Osteocyte (in vitro differentiated cells): ENCODE data around the gene RBPJ. TPM values are rescaled to one million over a fixed set of nuclear protein-coding genes. Genes with fewer than 3 reads are reported as not detected.

Source experiments
- DNase-seq: peaks from one replicate; pipeline ENCODE4 v3.0.0; 2021; ENCODE audit warnings: mixed read lengths; ENCODE audit not compliant: unreplicated experiment; ENCODE audit errors: extremely low spot score
- H3K27ac Mint-ChIP-seq: one replicate; pipeline ENCODE4 v1.8.0; 2021; ENCODE audit warnings: mild to moderate bottlenecking, mixed read lengths; ENCODE audit not compliant: unreplicated experiment
- H3K27me3 Mint-ChIP-seq: one replicate; pipeline ENCODE4 v1.8.0; 2021; ENCODE audit warnings: mixed read lengths; ENCODE audit not compliant: unreplicated experiment
- H3K36me3 Mint-ChIP-seq: one replicate; pipeline ENCODE4 v1.8.0; 2021; ENCODE audit warnings: mixed read lengths; ENCODE audit not compliant: unreplicated experiment
- H3K4me1 Mint-ChIP-seq: one replicate; pipeline ENCODE4 v1.8.0; 2021; ENCODE audit warnings: mixed read lengths; ENCODE audit not compliant: unreplicated experiment
- H3K4me3 Mint-ChIP-seq: one replicate; pipeline ENCODE4 v1.8.0; 2021; ENCODE audit warnings: mild to moderate bottlenecking, moderate library complexity, mixed read lengths; ENCODE audit not compliant: unreplicated experiment
- H3K9me3 Mint-ChIP-seq: one replicate; pipeline ENCODE4 v1.8.0; 2021; ENCODE audit warnings: mixed read lengths; ENCODE audit not compliant: unreplicated experiment
- total RNA-seq: library from RNA; stranded (reverse); gene quantifications from 2 replicates; pipeline ENCODE4 v1.2.1, GENCODE V29; 2021
- TF ChIP-seq, protein P1 (sequence below): fragments of 200-600 bp; sonication (generic); IDR thresholded peaks from 2 replicates; pipeline ENCODE4 v1.5.0; 2021; ENCODE audit warnings: antibody characterized with exemption, mild to moderate bottlenecking, moderate library complexity

RBPJ gene
- total RNA-seq, 1 donor from 2014 or later, result 79.8 TPM

DNA sequence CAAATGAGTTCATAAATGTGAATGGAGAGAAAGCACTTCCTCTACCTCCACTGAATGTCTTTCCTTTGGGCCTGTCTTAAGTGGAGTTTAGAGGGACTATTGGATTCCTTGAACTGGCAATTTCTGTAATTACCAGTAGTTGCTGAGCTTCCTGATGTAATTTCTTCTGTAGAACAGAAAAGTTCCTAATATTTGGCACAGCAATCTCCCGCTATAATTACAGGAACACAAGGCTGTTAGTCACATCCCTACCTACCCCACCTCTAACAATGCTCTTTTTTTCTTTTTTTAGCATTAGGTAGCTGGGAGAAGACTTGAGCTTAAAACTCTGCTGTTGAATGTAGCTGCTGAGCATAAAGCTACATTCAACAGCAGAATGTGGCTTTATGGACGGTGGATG, 24.8 kb upstream of the RBPJ start:
- Mint-ChIP-seq H3K27ac (no peak overlapping the region), H3K9me3 (no peaks in the 10 kb centered on the region), H3K4me1 (peaks cover 38% of the 10 kb centered on the region), H3K27me3 (peaks cover 2% of the 10 kb centered on the region), H3K4me3 (no peak overlapping the region), H3K36me3 (no peaks in the 10 kb centered on the region)
- TF ChIP-seq, protein P1, sequence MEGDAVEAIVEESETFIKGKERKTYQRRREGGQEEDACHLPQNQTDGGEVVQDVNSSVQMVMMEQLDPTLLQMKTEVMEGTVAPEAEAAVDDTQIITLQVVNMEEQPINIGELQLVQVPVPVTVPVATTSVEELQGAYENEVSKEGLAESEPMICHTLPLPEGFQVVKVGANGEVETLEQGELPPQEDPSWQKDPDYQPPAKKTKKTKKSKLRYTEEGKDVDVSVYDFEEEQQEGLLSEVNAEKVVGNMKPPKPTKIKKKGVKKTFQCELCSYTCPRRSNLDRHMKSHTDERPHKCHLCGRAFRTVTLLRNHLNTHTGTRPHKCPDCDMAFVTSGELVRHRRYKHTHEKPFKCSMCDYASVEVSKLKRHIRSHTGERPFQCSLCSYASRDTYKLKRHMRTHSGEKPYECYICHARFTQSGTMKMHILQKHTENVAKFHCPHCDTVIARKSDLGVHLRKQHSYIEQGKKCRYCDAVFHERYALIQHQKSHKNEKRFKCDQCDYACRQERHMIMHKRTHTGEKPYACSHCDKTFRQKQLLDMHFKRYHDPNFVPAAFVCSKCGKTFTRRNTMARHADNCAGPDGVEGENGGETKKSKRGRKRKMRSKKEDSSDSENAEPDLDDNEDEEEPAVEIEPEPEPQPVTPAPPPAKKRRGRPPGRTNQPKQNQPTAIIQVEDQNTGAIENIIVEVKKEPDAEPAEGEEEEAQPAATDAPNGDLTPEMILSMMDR, result no peak
- DNase-seq, result no peak

DNA sequence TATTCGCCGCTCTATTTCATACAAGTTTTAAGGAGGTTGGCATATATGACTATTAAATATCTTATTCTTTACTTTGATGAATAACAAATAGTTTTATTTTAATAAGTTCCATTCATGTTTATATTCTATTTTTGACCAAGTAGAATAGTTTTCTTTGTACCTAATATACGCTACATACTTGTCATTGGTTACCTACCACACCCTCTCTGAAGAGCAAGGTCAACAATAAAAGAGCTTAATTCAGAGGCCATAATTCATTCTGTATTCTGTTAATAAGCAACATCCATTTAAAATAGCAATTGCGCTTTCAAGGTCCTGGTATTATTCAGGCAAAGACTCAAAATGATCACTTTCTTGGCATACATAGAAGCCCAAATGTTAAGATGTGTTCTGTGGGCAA, 24.3 kb upstream of the RBPJ start:
- H3K4me1 Mint-ChIP-seq, result peaks cover 39% of the 10 kb centered on the region
- H3K27ac Mint-ChIP-seq, result no peak overlapping the region
- TF ChIP-seq, protein P1, result no peak

DNA sequence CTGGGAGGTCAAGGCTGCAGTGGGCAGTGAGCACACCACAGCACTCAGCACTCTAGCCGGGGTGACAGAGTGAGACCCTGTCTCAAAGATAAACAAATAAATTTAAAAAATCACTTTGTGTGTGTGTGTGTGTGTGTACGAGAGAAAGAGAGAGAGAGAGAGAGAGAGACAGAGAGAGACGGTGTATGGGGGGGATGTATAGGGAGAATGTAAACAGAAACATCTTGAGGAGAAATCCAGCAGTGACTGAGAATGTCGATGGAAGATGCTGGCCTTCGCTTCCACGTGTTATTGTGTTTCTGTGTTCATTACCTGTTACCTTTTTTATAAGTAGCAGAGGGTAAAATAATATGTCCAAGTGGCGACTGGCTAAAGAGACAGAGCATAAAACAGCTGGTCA, 23.6 kb upstream of the RBPJ start:
- no peaks in the 10 kb centered on the region for H3K9me3 Mint-ChIP-seq
- H3K27ac Mint-ChIP-seq, result no peak overlapping the region
- TF ChIP-seq, protein P1, result no peak
- no peak overlapping the region for H3K4me3 Mint-ChIP-seq
- DNase-seq, result no peak
- H3K4me1 Mint-ChIP-seq, result peaks cover 39% of the 10 kb centered on the region
- H3K27me3 Mint-ChIP-seq, result no peaks in the 10 kb centered on the region
- no peaks in the 10 kb centered on the region for H3K36me3 Mint-ChIP-seq

More for the DNA sequence above, 24.3 kb upstream of the RBPJ start:
- H3K9me3 Mint-ChIP-seq, result no peaks in the 10 kb centered on the region
- no peaks in the 10 kb centered on the region for H3K27me3 Mint-ChIP-seq
- no peak overlapping the region for H3K4me3 Mint-ChIP-seq
- DNase-seq, result no peak
- H3K36me3 Mint-ChIP-seq, result no peaks in the 10 kb centered on the region

DNA sequence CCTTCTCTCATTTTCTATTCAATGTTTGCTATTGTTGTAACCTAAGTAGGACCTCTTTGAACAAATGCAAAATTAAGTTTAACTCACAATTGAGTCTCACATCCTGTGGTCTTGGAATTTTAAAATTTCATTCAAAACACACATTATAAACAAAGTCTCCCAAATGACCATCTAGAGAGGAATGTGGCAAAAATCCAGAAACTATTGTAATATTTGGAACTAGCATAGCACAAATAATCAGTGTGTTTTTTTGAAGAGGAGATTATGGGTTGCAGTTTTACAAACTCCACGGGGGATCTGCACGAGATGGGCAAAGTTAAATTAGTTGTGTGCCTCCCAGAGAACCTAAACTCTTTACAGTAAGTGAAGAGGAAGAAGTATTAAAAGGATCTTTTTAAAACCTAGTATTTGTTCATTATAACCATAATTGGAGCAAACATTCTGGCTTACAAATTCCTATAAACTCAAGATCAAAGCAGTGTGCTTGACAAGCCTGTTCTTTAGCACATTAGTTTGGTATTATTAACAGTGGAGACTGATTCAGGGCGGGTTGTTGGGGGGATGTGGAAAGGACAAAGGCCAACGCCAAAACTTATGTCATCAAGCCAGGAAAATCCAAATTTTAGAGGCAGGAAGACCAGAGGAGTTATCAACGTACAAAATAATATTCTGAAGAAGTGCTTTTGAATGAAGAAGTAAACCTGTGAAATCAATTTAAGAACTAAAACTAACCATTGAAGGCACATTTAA, 22.4 kb upstream of the RBPJ start:
- Mint-ChIP-seq H3K4me3 (peak overlapping the region; percentile 31), H3K36me3 (no peaks in the 10 kb centered on the region), H3K27me3 (no peaks in the 10 kb centered on the region), H3K4me1 (peaks cover 39% of the 10 kb centered on the region), H3K9me3 (no peaks in the 10 kb centered on the region), H3K27ac (peak overlapping the region; percentile 63)
- no peak for DNase-seq
- TF ChIP-seq, protein P1, result no peak

DNA sequence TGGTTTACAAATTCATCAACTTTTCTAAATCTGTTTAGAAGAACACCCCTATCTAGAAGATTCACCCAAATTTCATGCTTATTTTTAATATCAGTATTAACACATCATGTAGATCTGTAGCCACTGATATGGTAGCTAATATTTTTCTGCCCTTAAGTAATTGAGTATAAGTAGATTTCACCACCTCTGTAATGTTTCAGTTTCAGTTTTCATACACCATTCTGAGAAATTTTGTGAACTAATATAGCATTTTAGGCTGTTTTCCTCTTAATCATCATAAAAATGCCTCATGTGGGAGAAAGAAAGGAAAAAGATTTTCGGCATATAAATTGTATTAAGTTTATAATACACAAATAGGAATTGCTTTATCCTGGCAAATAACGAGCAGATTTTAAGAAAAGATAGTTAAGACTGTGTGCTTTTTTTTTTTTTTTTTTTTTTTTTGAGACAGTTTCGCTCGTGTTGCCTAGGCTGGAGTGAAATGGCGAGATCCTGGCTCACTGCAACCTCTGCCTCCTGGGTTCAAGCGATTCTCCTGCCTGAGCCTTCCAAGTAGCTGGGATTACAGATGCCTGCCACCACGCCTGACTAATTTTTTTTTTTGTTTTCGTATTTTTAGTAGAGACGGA, 21.4 kb upstream of the RBPJ start:
- Mint-ChIP-seq H3K4me3 (no peak overlapping the region), H3K36me3 (no peaks in the 10 kb centered on the region), H3K27me3 (no peaks in the 10 kb centered on the region), H3K4me1 (peaks cover 39% of the 10 kb centered on the region), H3K27ac (peak overlapping the region; percentile 32), H3K9me3 (no peaks in the 10 kb centered on the region)
- no peak for DNase-seq
- TF ChIP-seq, protein P1, result no peak
